ENCODE data around the gene GNAI3. TPM values are rescaled to one million over a fixed set of nuclear protein-coding genes. Genes with fewer than 3 reads are reported as not detected.

GNAI3 gene
- total and polyA plus RNA-seq, 2 donors (not counting 3 experiments of a cell fraction or from before 2014, with no cell fraction given): 5.0 to 14.0 TPM

- peaks cover 2% of the 10 kb centered on the region for H3K79me2 ChIP-seq (ENCODE audit: control insufficient read depth, insufficient read depth, low read length)
- H3K4me1 ChIP-seq (ENCODE audit: control insufficient read depth, extremely low read depth, insufficient read depth, low read length): peaks cover 7% of the 10 kb centered on the region
- intact Hi-C loops (cut with micrococcal nuclease): no loop called here
- no peak overlapping the region for H3K4me2 ChIP-seq (ENCODE audit: insufficient read depth, low read length)
- no peak overlapping the region for H3K27ac ChIP-seq (ENCODE audit: insufficient read depth, low read depth, low read length)
- no peaks in the 10 kb centered on the region for H3K9me1 ChIP-seq (replicated peaks; ENCODE audit: control insufficient read depth, extremely low read depth, insufficient read depth, low read length)
- no TSS peak for BruUV-seq (replicated peaks)
- H3K36me3 ChIP-seq (ENCODE audit: control insufficient read depth in 2 of 2, extremely low read depth in 1 of 2, insufficient read depth in 2 of 2, low read length in 2 of 2): peaks cover 0 to 2% of the 10 kb centered on the region in 2 experiments
- FAIRE-seq (no peak), DNase-seq (ENCODE audit: low read depth, low spot score) (no peak)
- no peak overlapping the region for H3K9ac ChIP-seq (replicated peaks; ENCODE audit: extremely low read depth, insufficient read depth, low read length)
- CTCF ChIA-PET: interaction anchor here (1.4 to 23.0 kb wide), 4 partner anchors 11 to 29 kb away, joined by 3 to 955 read pairs (median 6); partner anchors contain the start of gene GPR61
- H2AFZ ChIP-seq (ENCODE audit: low read depth, low read length): no peak overlapping the region
- no peaks in the 10 kb centered on the region for H4K20me1 ChIP-seq (replicated peaks; ENCODE audit: control insufficient read depth, extremely low read depth, insufficient read depth, low read length)
- dilution Hi-C loops (cut with MboI; ENCODE audit: extremely low pct_ligation_motif_present, low sequenced_read_pairs): no loop called here
- no peak overlapping the region for H3K4me3 ChIP-seq (replicated peaks in 1 of 3; ENCODE audit: insufficient read depth in 1 of 3, low read depth in 1 of 3, low read length in 3 of 3)
- H3K27me3 ChIP-seq (ENCODE audit: control insufficient read depth in 2 of 2, insufficient read depth in 2 of 2, low read length in 2 of 2): peaks cover 0 to 2% of the 10 kb centered on the region in 2 experiments
- TF ChIP-seq JUN (IDR thresholded peaks at IDR 0.05; ENCODE audit: borderline replicate concordance, insufficient read depth, insufficient read length, low read depth): no peak
- TF ChIP-seq POLR2AphosphoS5 (IDR thresholded peaks at IDR 0.05; ENCODE audit: insufficient read depth, low read depth, low read length): no peak
- no peak for TF ChIP-seq GATA2 (IDR thresholded peaks at IDR 0.05; ENCODE audit: insufficient read depth, insufficient read length, low read depth, low read length)
- no peak for TF ChIP-seq POLR2A (IDR thresholded peaks at IDR 0.05; ENCODE audit: low read depth, low read length)
- TF ChIP-seq FOS (IDR thresholded peaks at IDR 0.05; ENCODE audit: borderline replicate concordance, insufficient read depth, low read length): no peak
- no peak for TF ChIP-seq CTCF (IDR thresholded peaks at IDR 0.05; ENCODE audit: extremely low read depth in 1 of 2, insufficient read depth in 1 of 2, low read depth in 1 of 2, low read length in 2 of 2)
- TF ChIP-seq MAX (IDR thresholded peaks at IDR 0.05; ENCODE audit: insufficient read depth, insufficient read length): no peak
- TF ChIP-seq EZH2 (IDR thresholded peaks at IDR 0.05; ENCODE audit: borderline replicate concordance, low read depth, low read length, severe bottlenecking): no peak
- no peak for TF ChIP-seq MYC (IDR thresholded peaks at IDR 0.05; ENCODE audit: low read depth, low read length)
- no peaks in the 10 kb centered on the region for H3K9me3 ChIP-seq (replicated peaks; ENCODE audit: control insufficient read depth, insufficient read depth, low read length)
- POLR2A ChIA-PET: no interaction called here
Observed at GRCh38 chr1:109502364-109502851, 46.0 kb upstream of the GNAI3 start.

All from endothelial cell of umbilical vein (primary cell).